GM12878 (cell line): ENCODE results near the gene RBM4B. TPM values are rescaled to one million over a fixed set of nuclear protein-coding genes. Genes with fewer than 3 reads are reported as not detected.

Source experiments
- ATAC-seq: fragments of 200-7000 bp; cut with Tn5 transposase; 3 replicates; pipeline ENCODE4 v1.9.1; 2020; ENCODE audit warnings: mild to moderate bottlenecking, moderate library complexity
- BruUV-seq: library from RNA; stranded (reverse); fragments of 400-500 nt; replicated peaks from 2 replicates; lab custom pipeline; 2021; lab: Mats Ljungman, UMichigan
- CTCF ChIA-PET: fragments of 300-600 bp; sonication (Branson Sonifier 250); formaldehyde crosslinking; extraction: SDS; loops from one replicate; lab custom pipeline; 2021; ENCODE audit warnings: inconsistent platforms; lab: Yijun Ruan, JAX
- POLR2A ChIA-PET: fragments of 350-600 bp; formaldehyde crosslinking; extraction: SDS; loops from one replicate; lab custom pipeline; 2021; ENCODE audit warnings: inconsistent platforms; lab: Charles Lee
- RAD21 ChIA-PET: fragments of 300-600 bp; sonication (Branson Sonifier 250); formaldehyde crosslinking; loops from one replicate; lab custom pipeline; 2023; ENCODE audit warnings: antibody characterized with exemption; ENCODE audit not compliant: unreplicated experiment; lab: Charles Lee
- SMC1A ChIA-PET: fragments of 300-600 bp; sonication (Branson Sonifier 250); formaldehyde crosslinking; loops from one replicate; lab custom pipeline; 2023; ENCODE audit not compliant: unreplicated experiment, uncharacterized antibody; lab: Charles Lee
- DNase-seq: peaks from one replicate; pipeline ENCODE4 v3.0.0-alpha.2; 2011; ENCODE audit warnings: low read depth, low spot score
- FAIRE-seq: peaks from 3 replicates; lab custom pipeline; 2011; peaks lifted over from hg19 to GRCh38; lab: Jason Lieb, UNC
- H2AFZ ChIP-seq: 2 replicates; pipeline ENCODE4 v1.6.0; 2011; ENCODE audit warnings: low read depth, low read length, control low read depth; ENCODE audit not compliant: control insufficient read depth
- H3K27ac ChIP-seq: 2 replicates; pipeline ENCODE4 v1.5.1; 2011; ENCODE audit warnings: control low read depth; ENCODE audit not compliant: control insufficient read depth, insufficient read depth
- H3K27me3 ChIP-seq, 2 experiments: replicated peaks in 1 of 2; 2 replicates each; pipeline versions ENCODE4 v1.6.0 to v1.6.1; 2011; ENCODE audit warnings: low read length in 1 of 2; ENCODE audit not compliant: control insufficient read depth in 2 of 2, insufficient read depth in 2 of 2
- H3K36me3 ChIP-seq, 2 experiments: 2 replicates each; pipeline ENCODE4 v1.5.1; 2011; ENCODE audit warnings: low read length in 1 of 2; ENCODE audit not compliant: control insufficient read depth in 2 of 2, insufficient read depth in 2 of 2
- H3K4me1 ChIP-seq: 2 replicates; pipeline ENCODE4 v1.6.1; 2011; ENCODE audit warnings: mild to moderate bottlenecking, low read length, moderate library complexity, mixed read lengths; ENCODE audit not compliant: control insufficient read depth, insufficient read depth
- H3K4me2 ChIP-seq: 2 replicates; pipeline ENCODE4 v1.6.0; 2011; ENCODE audit warnings: control low read depth; ENCODE audit not compliant: control insufficient read depth, insufficient read depth
- H3K4me3 ChIP-seq: fragments of 200-600 bp; sonication (generic); 2 replicates; pipeline ENCODE4 v1.5.1; 2016
- H3K79me2 ChIP-seq: 2 replicates; pipeline ENCODE4 v1.6.0; 2011; ENCODE audit warnings: low read length; ENCODE audit not compliant: control insufficient read depth, insufficient read depth
- H3K9ac ChIP-seq: 2 replicates; pipeline ENCODE4 v1.8.0; 2011; ENCODE audit warnings: low read length, control low read depth, mixed read lengths; ENCODE audit not compliant: control insufficient read depth, insufficient read depth
- H3K9me3 ChIP-seq: replicated peaks from 3 replicates; pipeline ENCODE4 v1.5.1; 2011; ENCODE audit warnings: mild to moderate bottlenecking, low read length; ENCODE audit not compliant: control insufficient read depth, insufficient read depth
- H4K20me1 ChIP-seq: 2 replicates; pipeline ENCODE4 v1.6.0; 2011; ENCODE audit not compliant: control insufficient read depth, insufficient read depth
- BCL11A ChIP-seq: IDR thresholded peaks from 2 replicates; pipeline ENCODE4 v1.6.1; 2011; ENCODE audit warnings: low read depth, low read length
- ETV6 ChIP-seq, 2 experiments: fragments of 450-650 bp in 1 of 2; IDR thresholded peaks in 1 of 2; conservative IDR thresholded peaks in 1 of 2; 2 replicates each; pipeline ENCODE4 v1.6.1; 2014; ENCODE audit warnings: antibody characterized with exemption in 1 of 2, borderline replicate concordance in 1 of 2, low read depth in 1 of 2, mild to moderate bottlenecking in 1 of 2, moderate library complexity in 1 of 2
- IRF5 ChIP-seq: fragments of 450-650 bp; IDR thresholded peaks from 2 replicates; pipeline ENCODE4 v1.6.1; 2017; ENCODE audit warnings: borderline replicate concordance
- JUND ChIP-seq: IDR thresholded peaks from 2 replicates; pipeline ENCODE4 v1.6.1; 2012; ENCODE audit warnings: low read depth, mild to moderate bottlenecking, low read length, improper control_type of control experiment, moderate library complexity
- LARP7 ChIP-seq: fragments of 450-650 bp; IDR thresholded peaks from 2 replicates; pipeline ENCODE4 v1.6.1; 2017; ENCODE audit warnings: mild to moderate bottlenecking
- NBN ChIP-seq: fragments of 450-650 bp; IDR thresholded peaks from 2 replicates; pipeline ENCODE4 v1.6.1; 2016
- PAX5 ChIP-seq: IDR thresholded peaks from 2 replicates; pipeline ENCODE4 v1.6.1; 2011; ENCODE audit warnings: low read depth, low read length, borderline replicate concordance
- POLR2AphosphoS5 ChIP-seq: IDR thresholded peaks from 2 replicates; pipeline ENCODE4 v1.6.1; 2011; ENCODE audit warnings: mild to moderate bottlenecking, low read length, inconsistent platforms
- SIX5 ChIP-seq: IDR thresholded peaks from 2 replicates; pipeline ENCODE4 v1.6.1; 2011; ENCODE audit warnings: mild to moderate bottlenecking, low read depth, low read length, moderate library complexity; ENCODE audit not compliant: severe bottlenecking
- ZNF592 ChIP-seq: fragments of 450-650 bp; IDR thresholded peaks from 2 replicates; pipeline ENCODE4 v1.6.1; 2017; ENCODE audit warnings: mild to moderate bottlenecking, moderate library complexity
- ZNF687 ChIP-seq: fragments of 450-650 bp; IDR thresholded peaks from 2 replicates; pipeline ENCODE4 v1.6.1; 2017; ENCODE audit warnings: mild to moderate bottlenecking, moderate library complexity
- WGBS: methylation state at CpG from one replicate; pipeline ENCODE4 v1.1.6; 2016; ENCODE audit warnings: low lambda C conversion rate; ENCODE audit not compliant: insufficient replicate concordance, insufficient coverage; ENCODE audit errors: missing lambda C conversion rate; 5-methylcytosine and 5-hydroxymethylcytosine counted together
- in situ Hi-C: fragments of 300-500 bp; cut with MboI; formaldehyde crosslinking; loops from 9 replicates; pipeline ENCODE4 v1.14.3; 2018; ENCODE audit warnings: mixed read lengths
- intact Hi-C: fragments of 100-400 bp; cut with micrococcal nuclease; formaldehyde crosslinking; loops from one replicate; pipeline ENCODE4 v1.14.2; 2022; ENCODE audit not compliant: unreplicated experiment
- polyA plus RNA-seq, 11 experiments: library from polyadenylated mRNA; depleted of rRNA in 4 of 11; unstranded in 6 of 11; stranded (reverse) in 5 of 11; fragments of >200 nt; fragmentation: Nextera tagmentation in 4 of 11; fragmentation: Illumina TruSeq in 1 of 11; extraction: Ambion mirVana in 4 of 11; extraction: Trizol in 1 of 11; gene quantifications; 1 replicate in 1 of 11; 2 replicates in 10 of 11; pipeline versions ENCODE4 v1.2.1 to v1.2.3, GENCODE V29; 2011 to 2016; ENCODE audit warnings: inconsistent platforms in 2 of 11, missing spikeins in 2 of 11, low read depth in 1 of 11
- total RNA-seq, 4 experiments: library from RNA; depleted of rRNA in 3 of 4; stranded (reverse); fragments of >200 nt in 3 of 4; fragmentation: Illumina TruSeq in 1 of 4; extraction: Trizol in 1 of 4; gene quantifications; 2 replicates each; pipeline versions ENCODE4 v1.2.1 to v1.2.3, GENCODE V29; 2013 to 2021

The RBM4B gene
- total and polyA plus RNA-seq, 10 of the 15 experiments (the other 5 are each of a cell fraction or from before 2014, with no cell fraction given): 16.1 to 37.0 (median 21.6) TPM

- TF ChIP-seq IRF5: no peak
- TF ChIP-seq PAX5: no peak
- no peak for TF ChIP-seq NBN
- no peak for TF ChIP-seq BCL11A
- TF ChIP-seq ZNF592: no peak
These were observed 32.8 kb upstream of the RBM4B start (continued) for GRCh38 chr11:66710384-66710930.

- no TSS peak for BruUV-seq
- in situ Hi-C loops: no loop called here
- TF ChIP-seq POLR2AphosphoS5 (no peak), SIX5 (no peak), ETV6 (conservative IDR thresholded peaks at IDR 0.05 in 1 of 2, IDR thresholded peaks at IDR 0.05 in 1 of 2; ENCODE audit: borderline replicate concordance in 1 of 2, low read depth in 1 of 2) (no peak), LARP7 (no peak), JUND (no peak), ZNF687 (no peak)
These were observed 31.0 kb upstream of the RBM4B start for GRCh38 chr11:66708701-66709100.

More at GRCh38 chr11:66708701-66709100, 31.0 kb upstream of the RBM4B start:
- no peaks in the 10 kb centered on the region for H4K20me1 ChIP-seq
- no peak overlapping the region for H3K27ac ChIP-seq
- H3K9ac ChIP-seq: no peak overlapping the region
- DNase-seq: no peak
- H3K27me3 ChIP-seq: no peaks in the 10 kb centered on the region
- no peak overlapping the region for H3K4me3 ChIP-seq
- 73% methylated on average over 14 of the region's 14 CpGs for WGBS
- ChIA-PET POLR2A (no interaction called here), CTCF (no interaction called here), RAD21 (interaction anchor here (0.9 kb wide), 1 partner anchor 172 kb away, joined by 3 read pairs; no protein-coding TSS in a partner anchor), SMC1A (no interaction called here)
- H3K36me3 ChIP-seq: no peaks in the 10 kb centered on the region
- H3K4me1 ChIP-seq: no peaks in the 10 kb centered on the region
- H3K79me2 ChIP-seq: no peaks in the 10 kb centered on the region
- intact Hi-C loops: no loop called here
- no peaks in the 10 kb centered on the region for H3K9me3 ChIP-seq
- FAIRE-seq: no peak
- ATAC-seq: no peak
- H3K4me2 ChIP-seq: no peak overlapping the region
- no peak overlapping the region for H2AFZ ChIP-seq
